OCI-LY7 (cell line): ENCODE measurements around the gene SPEM2. TPM values are rescaled to one million over a fixed set of nuclear protein-coding genes. Genes with fewer than 3 reads are reported as not detected.

Experiments
- BruUV-seq: library from RNA; stranded (reverse); fragments of 400-500 nt; replicated peaks from 2 replicates; lab custom pipeline; 2021; lab: Mats Ljungman, UMichigan
- CTCF ChIA-PET: fragments of 300-600 bp; sonication (Branson Sonifier 250); formaldehyde crosslinking; loops from one replicate; lab custom pipeline; 2022; ENCODE audit warnings: antibody characterized with exemption; ENCODE audit not compliant: unreplicated experiment; lab: Charles Lee
- POLR2A ChIA-PET: fragments of 300-600 bp; sonication (Branson Sonifier 250); formaldehyde crosslinking; loops from one replicate; lab custom pipeline; 2022; ENCODE audit warnings: antibody characterized with exemption; lab: Charles Lee
- DNase-seq: peaks from one replicate; pipeline ENCODE4 v3.0.0-alpha.2; 2015; ENCODE audit warnings: low spot score
- H2AFZ ChIP-seq: fragments of 200-600 bp; sonication (generic), shearing (Covaris generic); 2 replicates; pipeline ENCODE4 v1.6.1; 2014; ENCODE audit warnings: mild to moderate bottlenecking, antibody characterized with exemption, low read length, moderate library complexity
- H3K27ac ChIP-seq: fragments of 200-600 bp; sonication (generic); 2 replicates; pipeline ENCODE4 v1.5.1; 2014; ENCODE audit warnings: mixed run types, low read depth, mild to moderate bottlenecking, moderate library complexity, low read length, inconsistent platforms; ENCODE audit not compliant: poor library complexity, severe bottlenecking
- H3K36me3 ChIP-seq: fragments of 200-600 bp; sonication (generic); 2 replicates; pipeline ENCODE4 v1.6.1; 2014; ENCODE audit warnings: mild to moderate bottlenecking, antibody characterized with exemption, low read length, moderate library complexity, mixed read lengths; ENCODE audit not compliant: insufficient read depth
- H3K4me1 ChIP-seq: fragments of 200-600 bp; sonication (generic); 2 replicates; pipeline ENCODE4 v1.5.1; 2014; ENCODE audit warnings: mild to moderate bottlenecking, low read length; ENCODE audit not compliant: insufficient read depth, poor library complexity, severe bottlenecking
- H3K4me2 ChIP-seq: fragments of 200-600 bp; sonication (generic); 2 replicates; pipeline ENCODE4 v1.6.1; 2014; ENCODE audit warnings: mild to moderate bottlenecking, low read length
- H3K4me3 ChIP-seq: fragments of 200-600 bp; sonication (generic); 2 replicates; pipeline ENCODE4 v1.5.1; 2014; ENCODE audit warnings: mild to moderate bottlenecking, low read depth, low read length; ENCODE audit not compliant: poor library complexity, severe bottlenecking
- H3K79me2 ChIP-seq: fragments of 200-600 bp; sonication (generic); 2 replicates; pipeline ENCODE4 v1.6.1; 2016; ENCODE audit warnings: low read depth, mild to moderate bottlenecking, low read length, moderate library complexity, mixed read lengths; ENCODE audit not compliant: insufficient read depth
- H3K9me2 ChIP-seq: fragments of 200-600 bp; sonication (generic); 2 replicates; pipeline ENCODE4 v1.6.1; 2016; ENCODE audit warnings: mild to moderate bottlenecking, low read length, mixed read lengths; ENCODE audit not compliant: insufficient read depth
- H3K9me3 ChIP-seq: fragments of 200-600 bp; sonication (generic); 2 replicates; pipeline ENCODE4 v1.6.1; 2014; ENCODE audit warnings: mild to moderate bottlenecking, mixed run types, low read length, mixed read lengths
- H4K20me1 ChIP-seq: fragments of 200-600 bp; sonication (generic); 2 replicates; pipeline ENCODE4 v1.6.1; 2014; ENCODE audit warnings: mild to moderate bottlenecking, antibody characterized with exemption, low read length, moderate library complexity, mixed read lengths; ENCODE audit not compliant: insufficient read depth
- CTCF ChIP-seq: fragments of 200-600 bp; sonication (generic); conservative IDR thresholded peaks from 2 replicates; pipeline ENCODE4 v1.5.1; 2014; ENCODE audit warnings: mild to moderate bottlenecking, antibody characterized with exemption, low read length, moderate library complexity, mixed read lengths
- EZH2phosphoT487 ChIP-seq: fragments of 200-600 bp; sonication (generic); IDR thresholded peaks from 2 replicates; pipeline ENCODE4 v1.6.1; 2018; ENCODE audit warnings: low read depth, borderline replicate concordance, mild to moderate bottlenecking, mixed run types, antibody characterized with exemption, low read length, moderate library complexity, mixed read lengths
- intact Hi-C: fragments of 100-400 bp; cut with micrococcal nuclease; formaldehyde crosslinking; loops from one replicate; pipeline ENCODE4 v1.10.0; 2022; ENCODE audit not compliant: unreplicated experiment
- total RNA-seq, 2 experiments: library from RNA; depleted of rRNA in 1 of 2; stranded (reverse); fragments of >200 nt in 1 of 2; shearing (Covaris generic) in 1 of 2; gene quantifications; 2 replicates each; pipeline ENCODE4 v1.2.3, GENCODE V29; 2014 to 2022

SPEM2 gene
- total RNA-seq, 2 experiments from 2014 or later = not detected

- Histone ChIP-seq H3K79me2 (no peaks in the 10 kb centered on the region), H3K4me2 (no peak overlapping the region), H3K4me1 (no peaks in the 10 kb centered on the region), H3K36me3 (no peaks in the 10 kb centered on the region), H4K20me1 (no peaks in the 10 kb centered on the region), H3K27ac (no peak overlapping the region), H2AFZ (no peak overlapping the region), H3K4me3 (no peak overlapping the region), H3K9me2 (no peaks in the 10 kb centered on the region), H3K9me3 (no peaks in the 10 kb centered on the region)
- BruUV-seq = no TSS peak
- no peak for DNase-seq
- TF ChIP-seq CTCF (no peak), EZH2phosphoT487 (no peak)
- CTCF ChIA-PET = no interaction called here
- intact Hi-C loops = no loop called here
- POLR2A ChIA-PET = no interaction called here
Observed at GRCh38 chr17:7417056-7417655, 8.3 kb upstream of the SPEM2 start.

- POLR2A ChIA-PET = interaction anchor here (0.8 kb wide), 1 partner anchor 15 kb away, joined by 3 read pairs; the partner anchor contains the start of gene TMEM256
- no peak overlapping the region for H3K27ac ChIP-seq
- CTCF ChIA-PET = no interaction called here
Observed at GRCh38 chr17:7418472-7419152, 6.8 kb upstream of the SPEM2 start.

More at GRCh38 chr17:7418472-7419152, 6.8 kb upstream of the SPEM2 start:
- Histone ChIP-seq H3K4me2 (no peak overlapping the region), H4K20me1 (no peaks in the 10 kb centered on the region), H3K4me3 (no peak overlapping the region), H3K4me1 (no peaks in the 10 kb centered on the region), H3K9me2 (no peaks in the 10 kb centered on the region), H3K79me2 (no peaks in the 10 kb centered on the region), H3K36me3 (no peaks in the 10 kb centered on the region), H3K9me3 (no peaks in the 10 kb centered on the region), H2AFZ (no peak overlapping the region)
- no TSS peak for BruUV-seq
- DNase-seq = no peak
- no peak for TF ChIP-seq CTCF
- TF ChIP-seq EZH2phosphoT487 = no peak
- intact Hi-C loops = no loop called here
